Testis (tissue), 2 donors: ENCODE results near the gene HMGA1.

Source experiments
- CTCF ChIP-seq, 3 experiments: fragments of 450-650 bp in 2 of 3; fragments of 200-600 bp in 1 of 3; sonication (generic) in 1 of 3; IDR thresholded peaks; one replicate each; pipeline ENCODE4 v1.5.1; 2016 to 2019; ENCODE audit warnings: antibody characterized with exemption in 3 of 3, mild to moderate bottlenecking in 2 of 3, moderate library complexity in 1 of 3
- POLR2A ChIP-seq: fragments of 450-650 bp; IDR thresholded peaks from one replicate; pipeline ENCODE4 v1.6.1; 2017; ENCODE audit warnings: antibody characterized with exemption, mild to moderate bottlenecking, moderate library complexity

GRCh38 chr6:34273242-34273805, 36.7 kb downstream of the HMGA1 start:
- no peak for TF ChIP-seq CTCF (IDR thresholded peaks at IDR 0.05)
- TF ChIP-seq POLR2A = no peak
